HG02885 (cell line): ENCODE results near the gene FBL.
A peak's percentile ranks its signal among the peaks of the same experiment; 100 is the strongest.

Source experiments
- ATAC-seq: cut with Tn5 transposase; IDR thresholded peaks from one replicate; pipeline ENCODE4 v1.9.1; 2021; ENCODE audit warnings: mild to moderate bottlenecking; ENCODE audit not compliant: unreplicated experiment, poor library complexity

FBL gene

GRCh38 chr19:39845584-39845932, 621 bp downstream of the FBL start:
- ATAC-seq, result no peak

GRCh38 chr19:39845172-39845571, 1.0 kb downstream of the FBL start:
- ATAC-seq, result no peak

- ATAC-seq, result no peak
Observed at GRCh38 chr19:39843919-39844793, 2.0 kb downstream of the FBL start.

- ATAC-seq, result no peak
Observed at GRCh38 chr19:39842693-39843435, 3.3 kb downstream of the FBL start.

- ATAC-seq, result no peak
Observed at GRCh38 chr19:39841041-39841440, 5.1 kb downstream of the FBL start.

- ATAC-seq, result no peak
Observed at GRCh38 chr19:39840492-39840891, 5.7 kb downstream of the FBL start.

GRCh38 chr19:39839678-39840327, 6.4 kb downstream of the FBL start:
- ATAC-seq, result no peak

- no peak for ATAC-seq
Observed at GRCh38 chr19:39838569-39838968, 7.6 kb downstream of the FBL start.

GRCh38 chr19:39837978-39838377, 8.2 kb downstream of the FBL start:
- ATAC-seq, result no peak

GRCh38 chr19:39834287-39834841, 11.8 kb downstream of the FBL start:
- ATAC-seq, result no peak

- peak; percentile 91 for ATAC-seq
Observed at GRCh38 chr19:39833464-39834286, 12.5 kb downstream of the FBL start, which contains the start of gene DYRK1B. DYRK1B (minus strand) TSS chr19:39834162; CDS start chr19:39831867, 2,295 bp downstream.

GRCh38 chr19:39833160-39833463, 13.1 kb downstream of the FBL start:
- ATAC-seq, result no peak

GRCh38 chr19:39832341-39833083, 13.7 kb downstream of the FBL start:
- ATAC-seq, result no peak

GRCh38 chr19:39831679-39832078, 14.5 kb downstream of the FBL start:
- ATAC-seq, result no peak

GRCh38 chr19:39830847-39831246, 15.3 kb downstream of the FBL start:
- no peak for ATAC-seq

- ATAC-seq, result no peak
Observed at GRCh38 chr19:39830406-39830805, 15.8 kb downstream of the FBL start.

- ATAC-seq, result no peak
Observed at GRCh38 chr19:39829702-39830275, 16.4 kb downstream of the FBL start.

- ATAC-seq, result no peak
Observed at GRCh38 chr19:39828654-39829032, 17.5 kb downstream of the FBL start.

GRCh38 chr19:39828015-39828653, 18.0 kb downstream of the FBL start:
- ATAC-seq, result no peak
